ENCODE results near the gene ELFN2.
"Not testable (repeated sequence)": the region's sequence is repeated elsewhere in the genome, so short reads cannot be mapped to it uniquely, and the experiment has no call there.

ELFN2 gene

GRCh38 chr22:37427135-37427710 lies at the start of gene ELFN2:
Gene ELFN2 (minus strand): TSS chr22:37427479. CDS start chr22:37375534, 51,945 bp downstream.
- peak; percentile 72 for DNase-seq

- no peak for DNase-seq
These were observed 49.4 kb upstream of the ELFN2 start for GRCh38 chr22:37476389-37477329.

GRCh38 chr22:37474447-37475090 lies 47.3 kb upstream of the ELFN2 start:
- DNase-seq: no peak

- DNase-seq: no peak
These were observed 46.2 kb upstream of the ELFN2 start for GRCh38 chr22:37473437-37473946.

GRCh38 chr22:37472418-37473006 lies 45.2 kb upstream of the ELFN2 start:
- no peak for DNase-seq

GRCh38 chr22:37471727-37472417 lies 44.6 kb upstream of the ELFN2 start:
- DNase-seq: no peak

- DNase-seq: no peak
These were observed 42.8 kb upstream of the ELFN2 start for GRCh38 chr22:37470087-37470445.

- no peak for DNase-seq
These were observed 42.3 kb upstream of the ELFN2 start for GRCh38 chr22:37469416-37470086.

GRCh38 chr22:37468201-37468695 lies 41.0 kb upstream of the ELFN2 start:
- not testable (repeated sequence) for DNase-seq

GRCh38 chr22:37467391-37467955 lies 40.2 kb upstream of the ELFN2 start:
- DNase-seq: no peak

- peak; percentile 62 for DNase-seq
These were observed 36.9 kb upstream of the ELFN2 start for GRCh38 chr22:37464181-37464580.

GRCh38 chr22:37462983-37463382 lies 35.7 kb upstream of the ELFN2 start:
- DNase-seq: peak; percentile 54

- no peak for DNase-seq
These were observed 35.2 kb upstream of the ELFN2 start for GRCh38 chr22:37462436-37462835.

- no peak for DNase-seq
These were observed 34.7 kb upstream of the ELFN2 start for GRCh38 chr22:37461961-37462360.

- DNase-seq: no peak
These were observed 33.4 kb upstream of the ELFN2 start for GRCh38 chr22:37460684-37461083.

GRCh38 chr22:37459206-37459605 lies 31.9 kb upstream of the ELFN2 start:
- no peak for DNase-seq

- DNase-seq: peak; percentile 75
These were observed 30.0 kb upstream of the ELFN2 start for GRCh38 chr22:37457093-37457893.

- DNase-seq: no peak
These were observed 29.1 kb upstream of the ELFN2 start for GRCh38 chr22:37456346-37456745.

GRCh38 chr22:37455896-37456295 lies 28.6 kb upstream of the ELFN2 start:
- DNase-seq: no peak

Measured in femur (tissue), 1 donor.